GM04504 (cell line): Measurements from ENCODE around the gene DISP2.

Experiments used
- DNase-seq: peaks from one replicate; pipeline ENCODE4 v3.0.0-alpha.2; 2012; ENCODE audit warnings: low read depth

The DISP2 gene

GRCh38 chr15:40344217-40344616 is 13.8 kb upstream of the DISP2 start:
- DNase-seq: no peak

GRCh38 chr15:40344631-40345120 is 13.3 kb upstream of the DISP2 start:
- DNase-seq: no peak

- DNase-seq: no peak
Measured at GRCh38 chr15:40345225-40345866, 12.7 kb upstream of the DISP2 start.

GRCh38 chr15:40345867-40346578 is 12.0 kb upstream of the DISP2 start:
- DNase-seq: no peak

GRCh38 chr15:40346579-40347558 is 11.2 kb upstream of the DISP2 start:
- DNase-seq: no peak

- no peak for DNase-seq
Measured at GRCh38 chr15:40347559-40348473, 10.2 kb upstream of the DISP2 start.

GRCh38 chr15:40348474-40348870 is 9.5 kb upstream of the DISP2 start:
- no peak for DNase-seq

GRCh38 chr15:40349163-40349562 is 8.9 kb upstream of the DISP2 start:
- DNase-seq: no peak

- DNase-seq: no peak
Measured at GRCh38 chr15:40352281-40352901, 5.6 kb upstream of the DISP2 start.

- no peak for DNase-seq
Measured at GRCh38 chr15:40353697-40354096, 4.3 kb upstream of the DISP2 start.

GRCh38 chr15:40354408-40355171 is 3.4 kb upstream of the DISP2 start:
- no peak for DNase-seq

- no peak for DNase-seq
Measured at GRCh38 chr15:40355976-40356585, 1.9 kb upstream of the DISP2 start.

- DNase-seq: no peak
Measured at GRCh38 chr15:40357246-40357645, 773 bp upstream of the DISP2 start.

- DNase-seq: no peak
Measured at GRCh38 chr15:40358471-40359353, 693 bp downstream of the DISP2 start.

GRCh38 chr15:40360015-40360414 is 2.0 kb downstream of the DISP2 start:
- DNase-seq: no peak

- no peak for DNase-seq
Measured at GRCh38 chr15:40361640-40362039, 3.6 kb downstream of the DISP2 start.

- DNase-seq: no peak
Measured at GRCh38 chr15:40363611-40364010, 5.6 kb downstream of the DISP2 start.

- no peak for DNase-seq
Measured at GRCh38 chr15:40364251-40364650, 6.2 kb downstream of the DISP2 start.

GRCh38 chr15:40365016-40365415 is 7.0 kb downstream of the DISP2 start:
- DNase-seq: no peak
